Renal cortical epithelial cell (primary cell): ENCODE results near the gene G6PD. TPM values are rescaled to one million over a fixed set of nuclear protein-coding genes. Genes with fewer than 3 reads are reported as not detected.
"Not testable (repeated sequence)": the region's sequence is repeated elsewhere in the genome, so short reads cannot be mapped to it uniquely, and the experiment has no call there.

Source experiments
- DNase-seq: peaks from one replicate; pipeline ENCODE4 v3.0.0-alpha.2; 2011; ENCODE audit warnings: low read depth
- total RNA-seq: library from RNA; depleted of rRNA; stranded (reverse); fragments of >200 nt; gene quantifications from 2 replicates; pipeline ENCODE4 v1.2.3, GENCODE V29; 2014

The G6PD gene
- total RNA-seq, 1 donor from 2014 or later: 152 TPM

- DNase-seq: no peak
These were observed 31.3 kb downstream of the G6PD start for GRCh38 chrX:154515090-154515965.

- DNase-seq: no peak
These were observed 32.9 kb downstream of the G6PD start for GRCh38 chrX:154513716-154514115.

- no peak for DNase-seq
These were observed 33.6 kb downstream of the G6PD start for GRCh38 chrX:154512879-154513553.

GRCh38 chrX:154511761-154512160 is 34.9 kb downstream of the G6PD start:
- no peak for DNase-seq

GRCh38 chrX:154509455-154509854 is 37.2 kb downstream of the G6PD start:
- no peak for DNase-seq

- no peak for DNase-seq
These were observed 38.3 kb downstream of the G6PD start for GRCh38 chrX:154508384-154508745.

- DNase-seq: no peak
These were observed 38.8 kb downstream of the G6PD start for GRCh38 chrX:154507673-154508383.

GRCh38 chrX:154506483-154507332 is 39.9 kb downstream of the G6PD start:
- DNase-seq: no peak

GRCh38 chrX:154505734-154506133 is 40.9 kb downstream of the G6PD start:
- DNase-seq: no peak

- no peak for DNase-seq
These were observed 43.7 kb downstream of the G6PD start for GRCh38 chrX:154502989-154503388.

- DNase-seq: no peak
These were observed 44.5 kb downstream of the G6PD start for GRCh38 chrX:154502098-154502497.

GRCh38 chrX:154501423-154501822 is 45.2 kb downstream of the G6PD start:
- not testable (repeated sequence) for DNase-seq

- DNase-seq: not testable (repeated sequence)
These were observed 50.0 kb downstream of the G6PD start for GRCh38 chrX:154496591-154497137.

- no peak for DNase-seq
These were observed 51.1 kb downstream of the G6PD start for GRCh38 chrX:154495472-154495922.

GRCh38 chrX:154494715-154495114 is 51.9 kb downstream of the G6PD start:
- no peak for DNase-seq

- DNase-seq: peak; percentile 83
These were observed 56.1 kb downstream of the G6PD start, which contains the start of gene SLC10A3 for GRCh38 chrX:154490414-154491083. Gene SLC10A3, minus strand, starts transcription at chrX:154490629. Its CDS starts 1,689 bp downstream, at chrX:154488940.

GRCh38 chrX:154490021-154490413 is 56.6 kb downstream of the G6PD start:
- DNase-seq: peak; percentile 19

GRCh38 chrX:154489182-154489581 is 57.5 kb downstream of the G6PD start:
- no peak for DNase-seq

GRCh38 chrX:154488336-154489075 is 58.1 kb downstream of the G6PD start:
- no peak for DNase-seq
